Prostate gland (tissue), 2 donors: ENCODE measurements around the gene GALNTL6. TPM values are rescaled to one million over a fixed set of nuclear protein-coding genes. Genes with fewer than 3 reads are reported as not detected.

Experiments
- DNase-seq: peaks from one replicate; pipeline ENCODE4 v3.0.0-alpha.2; 2019; ENCODE audit warnings: low spot score
- H3K27ac ChIP-seq, 2 donors: fragments of 200-600 bp; sonication (generic); 2 replicates each; pipeline ENCODE4 v1.5.1; 2017 to 2019
- H3K27me3 ChIP-seq: fragments of 200-600 bp; sonication (generic); replicated peaks from 2 replicates; pipeline ENCODE4 v1.5.1; 2019; ENCODE audit not compliant: insufficient read depth
- H3K36me3 ChIP-seq, 2 donors: fragments of 200-600 bp; sonication (generic); 1 replicate in 1 of 2; 2 replicates in 1 of 2; pipeline versions ENCODE4 v1.5.1 to v1.8.1; 2017 to 2019
- H3K4me1 ChIP-seq: fragments of 200-600 bp; sonication (generic); replicated peaks from 2 replicates; pipeline ENCODE4 v1.5.1; 2019
- H3K4me3 ChIP-seq, 2 donors: fragments of 200-600 bp; sonication (generic); 2 replicates each; pipeline ENCODE4 v1.5.1; 2017 to 2019
- H3K9me3 ChIP-seq: fragments of 200-600 bp; sonication (generic); 2 replicates; pipeline ENCODE4 v1.5.1; 2017
- POLR2A ChIP-seq: fragments of 450-650 bp; IDR thresholded peaks from one replicate; pipeline ENCODE4 v1.6.1; 2016; ENCODE audit warnings: antibody characterized with exemption, mild to moderate bottlenecking
- POLR2AphosphoS5 ChIP-seq: sonication (generic); formaldehyde crosslinking; IDR thresholded peaks from one replicate; pipeline ENCODE4 v1.6.1; 2017; ENCODE audit warnings: antibody characterized with exemption
- WGBS: methylation state at CpG from one replicate; pipeline ENCODE4 v1.1.5; 2018; 5-methylcytosine and 5-hydroxymethylcytosine counted together
- intact Hi-C: fragments of 100-400 bp; cut with DNase I; formaldehyde crosslinking; loops from one replicate; pipeline ENCODE4 v1.14.2; 2022
- total RNA-seq, 2 donors: library from RNA; depleted of rRNA; stranded (reverse); fragments of >200 nt; gene quantifications; one replicate each; pipeline ENCODE4 v1.1.0, GENCODE V29; 2016
- TF ChIP-seq, protein P1 (sequence below), 4 experiments: fragments of 200-600 bp in 2 of 4; fragments of 450-650 bp in 2 of 4; sonication (generic) in 2 of 4; IDR thresholded peaks; 1 replicate in 3 of 4; 2 replicates in 1 of 4; pipeline ENCODE4 v1.5.1; 2016 to 2019; ENCODE audit warnings: antibody characterized with exemption in 4 of 4, mild to moderate bottlenecking in 2 of 4, moderate library complexity in 2 of 4

Gene GALNTL6
- total RNA-seq, 2 donors from 2014 or later = 0.23 to 0.85 TPM

DNA sequence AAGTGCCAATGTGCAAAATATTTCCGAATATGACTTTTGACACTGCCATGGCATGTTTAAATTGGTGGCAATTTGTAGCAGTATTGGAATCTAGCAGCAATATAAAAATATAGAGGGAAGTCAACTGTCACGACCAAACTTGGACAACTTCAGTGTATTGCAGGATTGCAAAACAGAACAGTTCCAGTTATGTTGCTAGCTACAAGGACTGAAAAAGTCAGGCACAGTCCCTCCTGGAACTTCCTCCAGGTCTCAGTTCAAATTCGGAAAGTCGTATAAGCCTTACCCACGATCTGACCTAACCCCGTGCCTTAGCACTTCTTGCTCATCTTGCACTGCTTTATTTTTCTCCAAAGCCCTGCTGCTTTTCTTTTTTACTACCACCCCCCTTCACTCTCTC lies 965.4 kb downstream of the GALNTL6 start:
- H3K27ac ChIP-seq = no peak overlapping the region
- intact Hi-C loops = no loop called here
- no peaks in the 10 kb centered on the region for H3K27me3 ChIP-seq
- no peak overlapping the region for H3K4me3 ChIP-seq
- no peak for DNase-seq
- TF ChIP-seq, protein P1, sequence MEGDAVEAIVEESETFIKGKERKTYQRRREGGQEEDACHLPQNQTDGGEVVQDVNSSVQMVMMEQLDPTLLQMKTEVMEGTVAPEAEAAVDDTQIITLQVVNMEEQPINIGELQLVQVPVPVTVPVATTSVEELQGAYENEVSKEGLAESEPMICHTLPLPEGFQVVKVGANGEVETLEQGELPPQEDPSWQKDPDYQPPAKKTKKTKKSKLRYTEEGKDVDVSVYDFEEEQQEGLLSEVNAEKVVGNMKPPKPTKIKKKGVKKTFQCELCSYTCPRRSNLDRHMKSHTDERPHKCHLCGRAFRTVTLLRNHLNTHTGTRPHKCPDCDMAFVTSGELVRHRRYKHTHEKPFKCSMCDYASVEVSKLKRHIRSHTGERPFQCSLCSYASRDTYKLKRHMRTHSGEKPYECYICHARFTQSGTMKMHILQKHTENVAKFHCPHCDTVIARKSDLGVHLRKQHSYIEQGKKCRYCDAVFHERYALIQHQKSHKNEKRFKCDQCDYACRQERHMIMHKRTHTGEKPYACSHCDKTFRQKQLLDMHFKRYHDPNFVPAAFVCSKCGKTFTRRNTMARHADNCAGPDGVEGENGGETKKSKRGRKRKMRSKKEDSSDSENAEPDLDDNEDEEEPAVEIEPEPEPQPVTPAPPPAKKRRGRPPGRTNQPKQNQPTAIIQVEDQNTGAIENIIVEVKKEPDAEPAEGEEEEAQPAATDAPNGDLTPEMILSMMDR (IDR thresholded peaks at IDR 0.05) = no peak
- no peak for TF ChIP-seq POLR2A
- no peak for TF ChIP-seq POLR2AphosphoS5
- no peaks in the 10 kb centered on the region for H3K4me1 ChIP-seq
- 56% methylated on average over 6 of the region's 6 CpGs for WGBS
- H3K9me3 ChIP-seq = no peaks in the 10 kb centered on the region
- no peaks in the 10 kb centered on the region for H3K36me3 ChIP-seq

DNA sequence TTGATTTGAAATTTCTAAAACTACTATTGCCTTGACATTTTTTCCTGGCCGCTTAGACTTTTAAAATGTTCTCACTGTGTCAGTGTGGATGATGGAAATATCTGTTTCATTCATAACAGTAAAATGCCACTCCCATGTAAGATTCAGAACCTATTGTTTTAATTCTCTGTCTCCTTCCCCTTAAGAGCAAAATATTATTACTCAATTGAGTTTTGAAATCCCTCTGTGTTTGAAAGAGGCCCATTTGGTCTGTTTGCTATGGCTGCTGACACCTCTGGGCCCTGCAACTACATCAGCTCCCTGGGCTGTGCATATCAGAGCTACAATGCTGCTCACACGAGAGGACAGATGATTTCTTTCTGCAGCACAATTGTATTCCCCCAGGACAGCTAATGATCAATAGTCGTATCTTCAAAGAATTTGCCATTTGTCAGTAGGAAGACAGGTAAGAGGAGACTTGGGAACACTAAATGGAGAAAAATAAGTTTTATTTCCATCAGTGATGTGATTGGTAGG lies 967.4 kb downstream of the GALNTL6 start:
- Histone ChIP-seq H3K27ac (no peak overlapping the region), H3K4me1 (no peaks in the 10 kb centered on the region), H3K9me3 (no peaks in the 10 kb centered on the region), H3K4me3 (no peak overlapping the region), H3K27me3 (no peaks in the 10 kb centered on the region), H3K36me3 (no peaks in the 10 kb centered on the region)
- WGBS = 65% methylated on average over 3 of the region's 3 CpGs
- no peak for DNase-seq
- intact Hi-C loops = no loop called here
- TF ChIP-seq, protein P1 (IDR thresholded peaks at IDR 0.05) = no peak
- no peak for TF ChIP-seq POLR2A

DNA sequence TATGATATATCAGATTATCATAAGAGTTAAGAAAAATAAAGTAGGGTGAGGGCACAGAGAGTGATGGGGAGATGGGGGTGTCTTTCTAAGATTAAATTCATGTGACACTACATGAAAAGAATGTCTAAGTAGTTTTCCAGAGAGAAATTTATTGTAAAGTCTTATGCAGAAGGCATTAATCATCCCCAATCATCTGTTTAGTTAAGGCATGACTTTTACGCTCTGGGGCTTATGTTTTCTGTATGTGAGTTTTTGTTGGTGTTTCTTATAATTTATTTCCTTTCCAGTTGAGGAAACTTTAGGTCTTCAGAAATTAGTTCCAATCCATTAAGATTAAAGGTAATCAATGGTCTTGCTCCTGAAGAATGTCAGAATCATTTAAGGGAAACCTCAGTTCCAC lies 972.4 kb downstream of the GALNTL6 start:
- no peak overlapping the region for H3K4me3 ChIP-seq
- intact Hi-C loops = no loop called here
- no peak for DNase-seq
- TF ChIP-seq, protein P1 (IDR thresholded peaks at IDR 0.05) = no peak
- TF ChIP-seq POLR2AphosphoS5 = no peak
- TF ChIP-seq POLR2A = no peak
- WGBS = 68% methylated on average over 1 of the region's 1 CpG
- H3K36me3 ChIP-seq = no peaks in the 10 kb centered on the region
- no peaks in the 10 kb centered on the region for H3K4me1 ChIP-seq
- no peak overlapping the region for H3K27ac ChIP-seq
- no peaks in the 10 kb centered on the region for H3K9me3 ChIP-seq
- H3K27me3 ChIP-seq = no peaks in the 10 kb centered on the region

DNA sequence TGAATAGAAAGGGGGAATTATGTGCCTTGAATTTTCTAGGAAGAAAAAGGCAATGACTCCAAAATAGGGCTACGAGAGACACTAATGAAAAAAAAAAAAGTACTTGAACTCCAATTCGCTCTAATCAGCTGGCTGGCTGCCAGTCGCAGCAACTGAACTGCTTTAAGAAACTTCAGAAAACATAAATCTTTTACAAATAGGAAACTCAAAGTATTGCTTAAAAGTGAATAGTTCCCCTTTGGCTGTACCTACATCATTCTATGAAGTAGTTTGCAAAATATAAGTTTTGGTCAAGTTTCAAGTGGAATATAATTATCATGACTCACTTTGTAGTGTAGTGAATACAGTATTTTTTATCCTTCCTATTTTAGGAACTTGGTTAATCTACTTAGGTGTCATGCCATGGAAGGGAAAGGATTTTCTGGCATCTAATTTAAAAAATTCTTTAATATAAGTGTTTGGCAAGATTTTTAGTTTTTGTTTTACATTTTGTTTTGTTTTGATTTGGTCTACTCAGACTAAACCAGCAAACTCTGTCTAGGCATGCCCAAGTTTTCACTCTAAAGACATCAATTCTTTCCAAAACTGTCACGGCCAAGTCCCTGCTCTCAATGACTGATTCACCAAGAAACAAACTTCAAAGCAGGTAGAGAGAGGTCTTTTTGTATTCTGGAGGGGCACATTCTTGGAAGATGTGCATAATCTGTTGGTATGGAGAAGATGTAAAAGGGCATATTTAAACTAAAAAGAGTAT lies 973.0 kb downstream of the GALNTL6 start:
- 16% methylated on average over 4 of the region's 4 CpGs for WGBS
- no peaks in the 10 kb centered on the region for H3K4me1 ChIP-seq
- TF ChIP-seq, protein P1 (IDR thresholded peaks at IDR 0.05) = no peak
- no peak for TF ChIP-seq POLR2AphosphoS5
- TF ChIP-seq POLR2A = no peak
- H3K36me3 ChIP-seq = no peaks in the 10 kb centered on the region
- H3K27me3 ChIP-seq = no peaks in the 10 kb centered on the region
- no peak for DNase-seq
- H3K4me3 ChIP-seq = no peak overlapping the region
- H3K9me3 ChIP-seq = no peaks in the 10 kb centered on the region
- intact Hi-C loops = no loop called here
- H3K27ac ChIP-seq = no peak overlapping the region

DNA sequence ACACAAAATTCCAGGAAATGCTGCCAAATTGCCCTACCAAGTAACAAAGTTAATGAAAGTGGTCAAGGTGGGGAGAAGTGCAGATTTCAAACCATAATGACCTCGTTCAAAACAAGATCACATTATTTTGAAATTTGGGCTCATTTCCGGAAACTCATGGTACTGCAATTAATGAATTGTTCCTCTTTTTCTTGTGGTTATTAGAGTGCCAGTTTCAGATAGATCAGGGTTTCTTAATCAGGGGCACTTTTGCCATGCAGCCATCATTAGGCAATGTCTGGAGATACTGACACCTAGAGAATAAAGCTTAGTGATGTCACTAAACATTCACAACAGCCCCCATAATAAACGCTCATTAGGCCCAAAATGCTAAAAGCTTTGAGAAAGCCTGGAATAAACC lies 973.9 kb downstream of the GALNTL6 start:
- intact Hi-C loops = no loop called here
- TF ChIP-seq, protein P1 (IDR thresholded peaks at IDR 0.05) = no peak
- TF ChIP-seq POLR2AphosphoS5 = no peak
- TF ChIP-seq POLR2A = no peak
- Histone ChIP-seq H3K9me3 (no peaks in the 10 kb centered on the region), H3K27ac (no peak overlapping the region), H3K36me3 (no peaks in the 10 kb centered on the region), H3K27me3 (no peaks in the 10 kb centered on the region), H3K4me3 (no peak overlapping the region), H3K4me1 (no peaks in the 10 kb centered on the region)
- no peak for DNase-seq
- WGBS = 83% methylated on average over 3 of the region's 3 CpGs
